Fibroblast of lung (primary cell): ENCODE data around the gene CTTN. TPM values are rescaled to one million over a fixed set of nuclear protein-coding genes. Genes with fewer than 3 reads are reported as not detected.

Source experiments
- DNase-seq, 2 donors: peaks; one replicate each; pipeline versions ENCODE4 v3.0.0 to v3.0.0-alpha.2; 2010; ENCODE audit warnings: low read depth in 2 of 2
- H2AFZ ChIP-seq: 2 replicates; pipeline ENCODE4 v1.5.1; 2012; ENCODE audit warnings: low read length, control low read depth, inconsistent platforms
- H3K27ac ChIP-seq: 2 replicates; pipeline ENCODE4 v1.5.1; 2011; ENCODE audit warnings: low read length, control low read depth; ENCODE audit not compliant: insufficient read depth
- H3K27me3 ChIP-seq: 2 replicates; pipeline ENCODE4 v1.5.1; 2011; ENCODE audit warnings: mild to moderate bottlenecking, low read length; ENCODE audit not compliant: control insufficient read depth, insufficient read depth
- H3K36me3 ChIP-seq: 2 replicates; pipeline ENCODE4 v1.5.1; 2011; ENCODE audit warnings: low read length; ENCODE audit not compliant: control insufficient read depth, insufficient read depth
- H3K4me1 ChIP-seq: 2 replicates; pipeline ENCODE4 v1.5.1; 2011; ENCODE audit warnings: low read length; ENCODE audit not compliant: control insufficient read depth, insufficient read depth; ENCODE audit errors: extremely low read depth
- H3K4me2 ChIP-seq: 2 replicates; pipeline ENCODE4 v1.5.1; 2011; ENCODE audit warnings: low read length, control low read depth; ENCODE audit not compliant: insufficient read depth; ENCODE audit errors: extremely low read depth
- H3K4me3 ChIP-seq, 4 experiments: fragments of 200-600 bp in 1 of 4; sonication (generic) in 1 of 4; replicated peaks in 1 of 4; 2 replicates each; pipeline ENCODE4 v1.5.1; 2011 to 2016; ENCODE audit warnings: low read length in 4 of 4, low read depth in 3 of 4, mild to moderate bottlenecking in 3 of 4, control low read depth in 2 of 4, inconsistent platforms in 1 of 4, mixed read lengths in 1 of 4; ENCODE audit not compliant: insufficient read depth in 1 of 4; ENCODE audit errors: control extremely low read depth in 1 of 4
- H3K79me2 ChIP-seq: 2 replicates; pipeline ENCODE4 v1.5.1; 2012; ENCODE audit warnings: mild to moderate bottlenecking, low read length, inconsistent platforms; ENCODE audit not compliant: control insufficient read depth, insufficient read depth
- H3K9ac ChIP-seq: 2 replicates; pipeline ENCODE4 v1.5.1; 2011; ENCODE audit warnings: mild to moderate bottlenecking, low read length, control low read depth; ENCODE audit not compliant: insufficient read depth
- H3K9me3 ChIP-seq: 2 replicates; pipeline ENCODE4 v1.5.1; 2012; ENCODE audit warnings: low read depth, low read length; ENCODE audit not compliant: control insufficient read depth, insufficient read depth
- H4K20me1 ChIP-seq: 2 replicates; pipeline ENCODE4 v1.5.1; 2011; ENCODE audit warnings: low read length; ENCODE audit not compliant: control insufficient read depth, insufficient read depth; ENCODE audit errors: extremely low read depth
- EZH2 ChIP-seq: IDR thresholded peaks from 2 replicates; pipeline ENCODE4 v1.5.1; 2012; ENCODE audit warnings: low read length, control low read depth, mild to moderate bottlenecking; ENCODE audit errors: missing control alignments
- polyA plus RNA-seq, 2 donors: library from polyadenylated mRNA; depleted of rRNA in 1 of 2; stranded (reverse) in 1 of 2; unstranded in 1 of 2; fragments of >200 nt; gene quantifications; 2 replicates each; pipeline ENCODE4 v1.2.1, GENCODE V29; 2011 to 2012; ENCODE audit warnings: missing spikeins in 1 of 2
- total RNA-seq: library from RNA; depleted of rRNA; stranded (reverse); fragments of >200 nt; gene quantifications from 2 replicates; pipeline ENCODE4 v1.2.1, GENCODE V29; 2014
- TF ChIP-seq, protein P1 (sequence below), 2 donors: IDR thresholded peaks in 1 of 2; conservative IDR thresholded peaks in 1 of 2; 1 replicate in 1 of 2; 2 replicates in 1 of 2; pipeline ENCODE4 v1.5.1; 2011 to 2012; ENCODE audit warnings: low read length in 2 of 2, control low read depth in 1 of 2, inconsistent platforms in 1 of 2, low read depth in 1 of 2, mild to moderate bottlenecking in 1 of 2

CTTN gene
- total and polyA plus RNA-seq, 2 donors (not counting 1 experiment from before 2014, with no cell fraction given), result 198 to 428 TPM

DNA sequence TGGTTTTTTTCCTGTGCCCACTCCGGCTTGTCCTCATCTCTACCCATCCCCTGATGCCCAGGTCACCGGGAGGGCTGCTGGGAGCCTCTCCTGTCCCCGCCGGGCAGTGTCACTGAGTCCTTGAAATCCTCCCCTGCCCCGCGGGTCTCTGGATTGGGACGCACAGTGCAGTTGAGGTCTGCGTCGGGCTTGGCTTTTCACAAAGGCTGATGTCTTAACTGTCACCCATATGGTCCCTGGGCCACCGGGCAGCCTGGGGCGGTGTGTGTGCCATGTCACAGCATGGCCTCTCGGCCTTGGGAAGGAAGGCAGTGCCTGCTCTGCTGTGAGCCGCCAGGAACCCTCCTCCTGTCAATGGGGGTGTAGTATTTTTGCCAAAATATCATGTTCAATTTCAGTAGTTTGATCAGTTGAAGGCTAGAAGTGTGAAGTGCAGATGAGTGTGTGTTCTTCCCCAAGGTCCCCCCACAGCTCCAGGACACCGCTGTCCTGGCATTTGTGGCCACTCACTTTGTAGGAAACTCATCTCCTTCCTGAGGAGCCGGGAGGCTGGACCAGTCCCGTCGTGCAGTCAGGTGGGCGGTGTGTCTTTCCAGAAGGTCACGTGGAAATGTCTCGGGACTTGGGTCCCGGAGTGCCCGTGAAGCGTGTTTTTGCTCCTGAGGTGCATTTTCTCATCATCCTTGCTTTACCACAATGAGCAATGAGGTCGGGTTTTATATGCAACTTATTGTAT is 37.6 kb downstream of the CTTN start:
- no peak overlapping the region for H3K4me3 ChIP-seq
- H4K20me1 ChIP-seq, result no peaks in the 10 kb centered on the region
- H3K27ac ChIP-seq, result no peak overlapping the region
- H2AFZ ChIP-seq, result no peak overlapping the region
- TF ChIP-seq, protein P1, sequence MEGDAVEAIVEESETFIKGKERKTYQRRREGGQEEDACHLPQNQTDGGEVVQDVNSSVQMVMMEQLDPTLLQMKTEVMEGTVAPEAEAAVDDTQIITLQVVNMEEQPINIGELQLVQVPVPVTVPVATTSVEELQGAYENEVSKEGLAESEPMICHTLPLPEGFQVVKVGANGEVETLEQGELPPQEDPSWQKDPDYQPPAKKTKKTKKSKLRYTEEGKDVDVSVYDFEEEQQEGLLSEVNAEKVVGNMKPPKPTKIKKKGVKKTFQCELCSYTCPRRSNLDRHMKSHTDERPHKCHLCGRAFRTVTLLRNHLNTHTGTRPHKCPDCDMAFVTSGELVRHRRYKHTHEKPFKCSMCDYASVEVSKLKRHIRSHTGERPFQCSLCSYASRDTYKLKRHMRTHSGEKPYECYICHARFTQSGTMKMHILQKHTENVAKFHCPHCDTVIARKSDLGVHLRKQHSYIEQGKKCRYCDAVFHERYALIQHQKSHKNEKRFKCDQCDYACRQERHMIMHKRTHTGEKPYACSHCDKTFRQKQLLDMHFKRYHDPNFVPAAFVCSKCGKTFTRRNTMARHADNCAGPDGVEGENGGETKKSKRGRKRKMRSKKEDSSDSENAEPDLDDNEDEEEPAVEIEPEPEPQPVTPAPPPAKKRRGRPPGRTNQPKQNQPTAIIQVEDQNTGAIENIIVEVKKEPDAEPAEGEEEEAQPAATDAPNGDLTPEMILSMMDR (conservative IDR thresholded peaks at IDR 0.05 in 1 of 2, IDR thresholded peaks at IDR 0.05 in 1 of 2; ENCODE audit: low read depth in 1 of 2, low read length in 2 of 2), result no peak
- no peak for DNase-seq
- H3K36me3 ChIP-seq, result peaks cover 43% of the 10 kb centered on the region
- no peaks in the 10 kb centered on the region for H3K79me2 ChIP-seq
- H3K27me3 ChIP-seq, result no peaks in the 10 kb centered on the region
- no peak overlapping the region for H3K4me2 ChIP-seq
- H3K9me3 ChIP-seq, result no peaks in the 10 kb centered on the region
- H3K9ac ChIP-seq, result no peak overlapping the region
- no peaks in the 10 kb centered on the region for H3K4me1 ChIP-seq

DNA sequence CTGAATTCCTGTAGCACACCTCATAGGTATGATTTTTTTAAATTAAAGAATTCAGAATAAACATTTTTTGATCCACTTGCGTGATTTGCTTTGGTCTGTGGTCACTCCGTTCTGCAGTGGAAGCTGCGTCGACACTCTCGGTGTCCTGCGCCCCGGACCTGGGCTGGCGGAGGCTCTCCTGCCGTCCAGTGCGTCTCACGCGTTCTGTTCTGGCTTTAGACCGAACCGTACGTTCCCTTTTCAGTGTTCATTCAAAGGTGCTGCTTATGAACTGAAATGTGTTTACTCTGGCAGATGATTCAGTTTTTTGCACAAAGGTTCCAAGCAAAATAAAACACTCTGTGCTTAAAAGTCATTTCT is 38.2 kb downstream of the CTTN start:
- no peak overlapping the region for H3K4me2 ChIP-seq
- H3K27ac ChIP-seq, result no peak overlapping the region
- H3K9me3 ChIP-seq, result no peaks in the 10 kb centered on the region
- no peaks in the 10 kb centered on the region for H3K27me3 ChIP-seq
- no peak overlapping the region for H2AFZ ChIP-seq
- H3K9ac ChIP-seq, result no peak overlapping the region
- no peaks in the 10 kb centered on the region for H3K4me1 ChIP-seq
- peaks cover 40% of the 10 kb centered on the region for H3K36me3 ChIP-seq
- H3K4me3 ChIP-seq, result no peak overlapping the region
- no peaks in the 10 kb centered on the region for H4K20me1 ChIP-seq
- TF ChIP-seq, protein P1 (conservative IDR thresholded peaks at IDR 0.05 in 1 of 2, IDR thresholded peaks at IDR 0.05 in 1 of 2; ENCODE audit: low read depth in 1 of 2, low read length in 2 of 2), result no peak
- no peak for TF ChIP-seq EZH2
- DNase-seq, result no peak
- no peaks in the 10 kb centered on the region for H3K79me2 ChIP-seq

DNA sequence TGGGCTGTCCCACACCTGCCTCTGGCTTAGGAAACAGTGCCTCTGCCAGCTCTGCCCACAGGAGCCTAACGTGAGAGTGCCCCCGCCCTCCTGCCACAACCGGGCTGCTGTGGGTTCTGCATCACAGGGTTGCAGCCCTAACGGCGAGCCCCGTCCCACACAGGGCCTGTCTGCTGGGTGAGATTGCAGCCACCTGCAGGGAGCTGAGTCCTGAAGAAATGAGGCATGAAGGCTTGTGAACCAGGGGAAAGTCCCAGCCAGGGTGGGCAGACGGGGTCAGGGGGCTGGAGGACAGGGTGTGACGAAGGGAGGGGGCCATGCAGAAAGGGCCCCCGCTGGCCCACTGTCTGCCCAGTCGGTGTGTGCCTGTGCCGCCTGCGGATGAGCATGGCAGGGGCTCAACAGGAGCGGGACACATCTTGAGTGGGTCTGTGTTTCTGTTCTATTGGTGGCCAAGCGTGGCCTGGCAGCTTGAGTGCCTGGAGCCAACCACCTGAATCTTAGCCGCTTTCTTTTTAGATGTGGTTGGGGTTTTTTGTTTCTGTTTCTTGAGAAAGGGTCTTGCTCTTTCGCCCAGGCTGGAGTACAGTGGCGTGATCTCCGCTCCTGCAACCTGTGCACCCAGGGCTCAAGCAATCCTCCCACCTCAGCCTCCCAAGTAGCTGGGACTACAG is 38.9 kb downstream of the CTTN start:
- peaks cover 34% of the 10 kb centered on the region for H3K36me3 ChIP-seq
- no peak overlapping the region for H3K27ac ChIP-seq
- TF ChIP-seq EZH2, result no peak
- TF ChIP-seq, protein P1 (conservative IDR thresholded peaks at IDR 0.05 in 1 of 2, IDR thresholded peaks at IDR 0.05 in 1 of 2; ENCODE audit: low read depth in 1 of 2, low read length in 2 of 2), result no peak
- H3K9ac ChIP-seq, result no peak overlapping the region
- H3K79me2 ChIP-seq, result no peaks in the 10 kb centered on the region
- H3K4me1 ChIP-seq, result no peaks in the 10 kb centered on the region
- H2AFZ ChIP-seq, result no peak overlapping the region
- no peaks in the 10 kb centered on the region for H3K27me3 ChIP-seq
- no peaks in the 10 kb centered on the region for H3K9me3 ChIP-seq
- H3K4me3 ChIP-seq, result no peak overlapping the region
- no peaks in the 10 kb centered on the region for H4K20me1 ChIP-seq
- H3K4me2 ChIP-seq, result no peak overlapping the region
- DNase-seq, result no peak
